Esophagus (tissue), 2 donors: ENCODE data around the gene ANKRD13B. TPM values are rescaled to one million over a fixed set of nuclear protein-coding genes. Genes with fewer than 3 reads are reported as not detected.
"Not testable (repeated sequence)": the region's sequence is repeated elsewhere in the genome, so short reads cannot be mapped to it uniquely, and the experiment has no call there.

ENCODE experiments used
- H3K27ac ChIP-seq, 2 donors: one replicate each; pipeline ENCODE4 v1.5.1; 2013; ENCODE audit warnings: low read depth in 2 of 2, mild to moderate bottlenecking in 2 of 2, inconsistent platforms in 1 of 2, low read length in 1 of 2, moderate library complexity in 1 of 2
- H3K27me3 ChIP-seq, 2 donors: one replicate each; pipeline ENCODE4 v1.6.1; 2013; ENCODE audit warnings: low read length in 2 of 2, control low read depth in 1 of 2, mild to moderate bottlenecking in 1 of 2; ENCODE audit not compliant: insufficient read depth in 2 of 2, control insufficient read depth in 1 of 2
- H3K36me3 ChIP-seq, 2 donors: one replicate each; pipeline ENCODE4 v1.6.1; 2013; ENCODE audit warnings: low read length in 1 of 2; ENCODE audit not compliant: control insufficient read depth in 2 of 2, insufficient read depth in 2 of 2
- H3K4me1 ChIP-seq, 2 donors: one replicate each; pipeline ENCODE4 v1.6.1; 2013; ENCODE audit warnings: low read length in 1 of 2; ENCODE audit not compliant: control insufficient read depth in 2 of 2, insufficient read depth in 2 of 2
- H3K4me3 ChIP-seq, 2 donors: one replicate each; pipeline ENCODE4 v1.5.1; 2013; ENCODE audit warnings: low read length in 2 of 2, mild to moderate bottlenecking in 2 of 2, low read depth in 1 of 2, moderate library complexity in 1 of 2
- H3K9me3 ChIP-seq, 2 donors: one replicate each; pipeline ENCODE4 v1.6.1; 2013; ENCODE audit warnings: mild to moderate bottlenecking in 2 of 2, low read depth in 1 of 2, low read length in 1 of 2, moderate library complexity in 1 of 2; ENCODE audit not compliant: control insufficient read depth in 2 of 2, insufficient read depth in 1 of 2
- WGBS, 2 donors: extraction: QIAGEN DNeasy Blood & Tissue Kit; methylation state at CpG; one replicate each; pipeline ENCODE4 v1.1.7; 2013; 5-methylcytosine and 5-hydroxymethylcytosine counted together
- polyA plus RNA-seq, 2 donors: library from polyadenylated mRNA; stranded (reverse); fragments of 200-250 nt; gene quantifications; one replicate each; pipeline ENCODE4 v1.2.3, GENCODE V29; 2013
- donor health status: healthy with polysubstance abuse.
- donor health status: Bipolar disorder and iron deficiency.

The ANKRD13B gene
- polyA plus RNA-seq, 2 donors = 3.5 to 6.5 TPM

- Histone ChIP-seq H3K27me3 (no peaks in the 10 kb centered on the region), H3K9me3 (no peaks in the 10 kb centered on the region), H3K27ac (no peak overlapping the region), H3K4me1 (no peaks in the 10 kb centered on the region), H3K36me3 (peaks cover 6 to 15% of the 10 kb centered on the region in 2 donors), H3K4me3 (no peak overlapping the region)
- 95 to 97% methylated on average over 3 of the region's 3 CpGs for WGBS, 2 donors
These were observed 41.0 kb downstream of the ANKRD13B start for GRCh38 chr17:29633886-29634285.

GRCh38 chr17:29640413-29640812, 47.5 kb downstream of the ANKRD13B start:
- H3K27ac ChIP-seq = peak overlapping the region; percentile 6 to 8
- H3K4me1 ChIP-seq = peaks cover 0 to 2% of the 10 kb centered on the region in 2 donors
- H3K36me3 ChIP-seq = peaks cover 0 to 3% of the 10 kb centered on the region in 2 donors
- no peak overlapping the region for H3K4me3 ChIP-seq
- 32 to 48% methylated on average over 2 of the region's 2 CpGs for WGBS, 2 donors
- no peaks in the 10 kb centered on the region for H3K27me3 ChIP-seq
- no peaks in the 10 kb centered on the region for H3K9me3 ChIP-seq

- 74 to 78% methylated on average over 7 of the region's 7 CpGs for WGBS, 2 donors
- no peak overlapping the region for H3K27ac ChIP-seq
- no peaks in the 10 kb centered on the region for H3K27me3 ChIP-seq
- peaks cover 0 to 2% of the 10 kb centered on the region in 2 donors for H3K4me1 ChIP-seq
- peaks cover 0 to under 1% of the 10 kb centered on the region in 2 donors for H3K36me3 ChIP-seq
- no peak overlapping the region for H3K4me3 ChIP-seq
- no peaks in the 10 kb centered on the region for H3K9me3 ChIP-seq
These were observed 48.2 kb downstream of the ANKRD13B start for GRCh38 chr17:29640981-29641642.

- Histone ChIP-seq H3K27ac (no peak overlapping the region), H3K9me3 (no peaks in the 10 kb centered on the region), H3K4me3 (no peak overlapping the region), H3K36me3 (no peaks in the 10 kb centered on the region), H3K4me1 (peaks cover 0 to 2% of the 10 kb centered on the region in 2 donors), H3K27me3 (no peaks in the 10 kb centered on the region)
- WGBS, 2 donors = 80 to 83% methylated on average over 2 of the region's 2 CpGs
These were observed 49.3 kb downstream of the ANKRD13B start for GRCh38 chr17:29642171-29642611.

GRCh38 chr17:29643817-29644160, 50.9 kb downstream of the ANKRD13B start:
- peak overlapping the region; percentile 52 to 55 for H3K27ac ChIP-seq
- no peaks in the 10 kb centered on the region for H3K27me3 ChIP-seq
- H3K36me3 ChIP-seq = no peaks in the 10 kb centered on the region
- WGBS, 2 donors = 82 to 88% methylated on average over 1 of the region's 1 CpG
- H3K4me3 ChIP-seq = no peak overlapping the region
- peaks cover 0 to 2% of the 10 kb centered on the region in 2 donors for H3K4me1 ChIP-seq
- no peaks in the 10 kb centered on the region for H3K9me3 ChIP-seq

- Histone ChIP-seq H3K4me3 (no peak overlapping the region), H3K27me3 (no peaks in the 10 kb centered on the region), H3K27ac (peak overlapping the region in 1 of 2 donors; percentile 46), H3K36me3 (peaks cover 0 to 2% of the 10 kb centered on the region in 2 donors), H3K4me1 (no peaks in the 10 kb centered on the region), H3K9me3 (no peaks in the 10 kb centered on the region)
- 46 to 53% methylated on average over 5 of the region's 5 CpGs for WGBS, 2 donors
These were observed 52.7 kb downstream of the ANKRD13B start for GRCh38 chr17:29645515-29646051.

GRCh38 chr17:29648005-29648404, 55.1 kb downstream of the ANKRD13B start:
- H3K27ac ChIP-seq = no peak overlapping the region
- H3K36me3 ChIP-seq = peaks cover 0 to 2% of the 10 kb centered on the region in 2 donors
- WGBS, 2 donors = 92 to 93% methylated on average over 5 of the region's 5 CpGs

GRCh38 chr17:29649359-29649758, 56.4 kb downstream of the ANKRD13B start:
- 96 to 98% methylated on average over 5 of the region's 5 CpGs for WGBS, 2 donors
- H3K4me3 ChIP-seq = no peak overlapping the region
- no peaks in the 10 kb centered on the region for H3K4me1 ChIP-seq
- H3K27me3 ChIP-seq = no peaks in the 10 kb centered on the region
- no peak overlapping the region for H3K27ac ChIP-seq
- peaks cover 0 to 2% of the 10 kb centered on the region in 2 donors for H3K36me3 ChIP-seq
- no peaks in the 10 kb centered on the region for H3K9me3 ChIP-seq

More at GRCh38 chr17:29648005-29648404, 55.1 kb downstream of the ANKRD13B start:
- Histone ChIP-seq H3K9me3 (no peaks in the 10 kb centered on the region), H3K4me1 (no peaks in the 10 kb centered on the region), H3K4me3 (no peak overlapping the region), H3K27me3 (no peaks in the 10 kb centered on the region)

- no peak overlapping the region for H3K4me3 ChIP-seq
- H3K9me3 ChIP-seq = no peaks in the 10 kb centered on the region
- H3K36me3 ChIP-seq = peaks cover 0 to 2% of the 10 kb centered on the region in 2 donors
- H3K27ac ChIP-seq = no peak overlapping the region
- no peaks in the 10 kb centered on the region for H3K27me3 ChIP-seq
- 88 to 90% methylated on average over 4 of the region's 4 CpGs for WGBS, 2 donors
- H3K4me1 ChIP-seq = no peaks in the 10 kb centered on the region
These were observed 57.5 kb downstream of the ANKRD13B start for GRCh38 chr17:29650396-29650795.

GRCh38 chr17:29651913-29652312, 59.0 kb downstream of the ANKRD13B start:
- H3K27ac ChIP-seq, H3K36me3 ChIP-seq, H3K9me3 ChIP-seq, H3K27me3 ChIP-seq, H3K4me3 ChIP-seq, H3K4me1 ChIP-seq: not testable (repeated sequence)
- 95 to 99% methylated on average over 7 of the region's 7 CpGs for WGBS, 2 donors
